IMR-90 (cell line): ENCODE data around the gene MTERF2. TPM values are rescaled to one million over a fixed set of nuclear protein-coding genes. Genes with fewer than 3 reads are reported as not detected.

ENCODE experiments used
- ATAC-seq: fragments of 200-7000 bp; cut with Tn5 transposase; 2 replicates; pipeline ENCODE4 v1.9.1; 2020; ENCODE audit warnings: low read depth, mild to moderate bottlenecking, moderate library complexity
- BruUV-seq: library from RNA; stranded (reverse); fragments of 400-500 nt; replicated peaks from 2 replicates; lab custom pipeline; 2021; lab: Mats Ljungman, UMichigan
- CTCF ChIA-PET: fragments of 300-600 bp; formaldehyde crosslinking; extraction: SDS; loops from one replicate; lab custom pipeline; 2021; ENCODE audit warnings: antibody characterized with exemption; lab: Yijun Ruan, JAX
- POLR2A ChIA-PET: fragments of 300-600 bp; sonication (Branson Sonifier 250); formaldehyde crosslinking; loops from one replicate; lab custom pipeline; 2022; ENCODE audit warnings: antibody characterized with exemption; ENCODE audit not compliant: unreplicated experiment; lab: Charles Lee
- DNase-seq: peaks from one replicate; pipeline ENCODE4 v3.0.0; 2013
- H2AFZ ChIP-seq: replicated peaks from 2 replicates; pipeline ENCODE3; 2013; ENCODE audit warnings: low read length, mild to moderate bottlenecking; ENCODE audit not compliant: poor library complexity
- H2AK5ac ChIP-seq: 2 replicates; pipeline ENCODE4 v1.6.1; 2013; ENCODE audit warnings: low read depth, low read length, inconsistent platforms
- H2AK9ac ChIP-seq: replicated peaks from 2 replicates; pipeline ENCODE3; 2013; ENCODE audit warnings: mild to moderate bottlenecking, low read depth, low read length, moderate library complexity; ENCODE audit not compliant: poor library complexity
- H2BK120ac ChIP-seq: 2 replicates; pipeline ENCODE4 v1.6.1; 2013; ENCODE audit warnings: low read depth, low read length, inconsistent platforms
- H2BK15ac ChIP-seq: 3 replicates; pipeline ENCODE4 v1.6.1; 2013; ENCODE audit warnings: low read depth, low read length, inconsistent platforms
- H2BK20ac ChIP-seq: 2 replicates; pipeline ENCODE4 v1.6.1; 2013; ENCODE audit warnings: low read depth, mild to moderate bottlenecking, inconsistent platforms, low read length, moderate library complexity
- H2BK5ac ChIP-seq: 2 replicates; pipeline ENCODE4 v1.6.1; 2013; ENCODE audit warnings: mild to moderate bottlenecking, low read depth, low read length, inconsistent platforms; ENCODE audit not compliant: poor library complexity, severe bottlenecking
- H3K14ac ChIP-seq: replicated peaks from 2 replicates; pipeline ENCODE4 v1.6.1; 2013; ENCODE audit warnings: low read depth, low read length, inconsistent platforms
- H3K18ac ChIP-seq: 2 replicates; pipeline ENCODE4 v1.6.1; 2013; ENCODE audit warnings: low read depth, low read length, control low read depth
- H3K23ac ChIP-seq: 2 replicates; pipeline ENCODE4 v1.6.1; 2013; ENCODE audit warnings: low read depth, low read length, inconsistent platforms
- H3K27ac ChIP-seq: 2 replicates; pipeline ENCODE4 v1.5.1; 2013; ENCODE audit warnings: mild to moderate bottlenecking, control low read depth, low read length; ENCODE audit not compliant: insufficient read depth
- H3K27me3 ChIP-seq: 2 replicates; pipeline ENCODE4 v1.6.1; 2013; ENCODE audit warnings: low read length; ENCODE audit not compliant: control insufficient read depth, insufficient read depth
- H3K36me3 ChIP-seq: 2 replicates; pipeline ENCODE4 v1.6.1; 2013; ENCODE audit warnings: low read length, mixed read lengths; ENCODE audit not compliant: control insufficient read depth, insufficient read depth
- H3K4ac ChIP-seq: 2 replicates; pipeline ENCODE4 v1.6.1; 2013; ENCODE audit warnings: low read depth, low read length, inconsistent platforms
- H3K4me1 ChIP-seq: 2 replicates; pipeline ENCODE4 v1.6.1; 2013; ENCODE audit warnings: low read length, mixed read lengths; ENCODE audit not compliant: control insufficient read depth, insufficient read depth
- H3K4me2 ChIP-seq: 2 replicates; pipeline ENCODE4 v1.6.1; 2013; ENCODE audit warnings: low read depth, mild to moderate bottlenecking, control low read depth, low read length, moderate library complexity
- H3K4me3 ChIP-seq: 2 replicates; pipeline ENCODE4 v1.5.1; 2013; ENCODE audit warnings: low read depth, mild to moderate bottlenecking, control low read depth, low read length, moderate library complexity; ENCODE audit not compliant: insufficient read depth
- H3K56ac ChIP-seq: 2 replicates; pipeline ENCODE4 v1.6.1; 2013; ENCODE audit warnings: low read length, inconsistent platforms; ENCODE audit not compliant: insufficient read depth; ENCODE audit errors: extremely low read depth
- H3K79me1 ChIP-seq, 2 experiments: 2 replicates each; pipeline ENCODE4 v1.6.1; 2013; ENCODE audit warnings: low read length in 2 of 2, inconsistent platforms in 1 of 2, low read depth in 1 of 2
- H3K9ac ChIP-seq: 2 replicates; pipeline ENCODE4 v1.6.1; 2013; ENCODE audit warnings: low read depth, low read length, control low read depth
- H3K9me1 ChIP-seq: 2 replicates; pipeline ENCODE4 v1.6.1; 2013; ENCODE audit warnings: low read length, inconsistent platforms; ENCODE audit not compliant: insufficient read depth
- H3K9me3 ChIP-seq: 2 replicates; pipeline ENCODE4 v1.6.1; 2013; ENCODE audit warnings: low read length; ENCODE audit not compliant: control insufficient read depth, insufficient read depth
- H4K20me1 ChIP-seq: 2 replicates; pipeline ENCODE4 v1.6.1; 2013; ENCODE audit warnings: low read length, inconsistent platforms; ENCODE audit not compliant: insufficient read depth
- H4K5ac ChIP-seq: 2 replicates; pipeline ENCODE4 v1.6.1; 2013; ENCODE audit warnings: mild to moderate bottlenecking, low read depth, low read length, control low read depth
- H4K8ac ChIP-seq, 2 experiments: 2 replicates each; pipeline ENCODE4 v1.6.1; 2013; ENCODE audit warnings: low read depth in 2 of 2, low read length in 2 of 2, control low read depth in 1 of 2, inconsistent platforms in 1 of 2
- H4K91ac ChIP-seq: 2 replicates; pipeline ENCODE4 v1.6.1; 2013; ENCODE audit warnings: low read depth, low read length, inconsistent platforms; ENCODE audit not compliant: insufficient read depth
- BHLHE40 ChIP-seq: fragments of 150-350 bp; IDR thresholded peaks from 2 replicates; pipeline ENCODE4 v1.6.1; 2016; ENCODE audit warnings: mild to moderate bottlenecking, low read depth, low read length
- CEBPB ChIP-seq: IDR thresholded peaks from 2 replicates; pipeline ENCODE4 v1.6.1; 2012; ENCODE audit warnings: low read depth, low read length, improper control_type of control experiment
- CHD1 ChIP-seq: IDR thresholded peaks from 2 replicates; pipeline ENCODE4 v1.6.1; 2012; ENCODE audit warnings: low read depth, low read length, improper control_type of control experiment
- CTCF ChIP-seq: conservative IDR thresholded peaks from 2 replicates; pipeline ENCODE4 v1.5.1; 2012; ENCODE audit warnings: mild to moderate bottlenecking, low read depth, low read length, improper control_type of control experiment
- ELK1 ChIP-seq: fragments of 150-350 bp; IDR thresholded peaks from 2 replicates; pipeline ENCODE4 v1.6.1; 2016; ENCODE audit warnings: low read depth, mild to moderate bottlenecking, low read length, moderate library complexity, borderline replicate concordance
- MAFK ChIP-seq: IDR thresholded peaks from 2 replicates; pipeline ENCODE4 v1.6.1; 2012; ENCODE audit warnings: low read depth, low read length, improper control_type of control experiment
- MAZ ChIP-seq: IDR thresholded peaks from 2 replicates; pipeline ENCODE4 v1.6.1; 2012; ENCODE audit warnings: low read depth, mild to moderate bottlenecking, low read length, improper control_type of control experiment, moderate library complexity, borderline replicate concordance
- NFE2L2 ChIP-seq: fragments of 150-350 bp; IDR thresholded peaks from 2 replicates; pipeline ENCODE4 v1.6.1; 2016; ENCODE audit warnings: low read depth, mild to moderate bottlenecking, low read length
- POLR2A ChIP-seq: IDR thresholded peaks from 2 replicates; pipeline ENCODE4 v1.6.1; 2012; ENCODE audit warnings: mild to moderate bottlenecking, low read depth, low read length
- RAD21 ChIP-seq: IDR thresholded peaks from 2 replicates; pipeline ENCODE4 v1.6.1; 2012; ENCODE audit warnings: low read length, improper control_type of control experiment
- RCOR1 ChIP-seq: IDR thresholded peaks from 2 replicates; pipeline ENCODE4 v1.6.1; 2012; ENCODE audit warnings: mild to moderate bottlenecking, low read length, improper control_type of control experiment; ENCODE audit not compliant: insufficient replicate concordance
- RFX5 ChIP-seq: IDR thresholded peaks from 2 replicates; pipeline ENCODE4 v1.8.0; 2012; ENCODE audit warnings: low read depth, mild to moderate bottlenecking, low read length, moderate library complexity
- SMC3 ChIP-seq: fragments of 150-350 bp; IDR thresholded peaks from 2 replicates; pipeline ENCODE4 v1.6.1; 2016; ENCODE audit warnings: low read depth, mild to moderate bottlenecking, antibody characterized with exemption, low read length, moderate library complexity
- USF2 ChIP-seq: fragments of 150-350 bp; IDR thresholded peaks from 2 replicates; pipeline ENCODE4 v1.6.1; 2017; ENCODE audit warnings: mild to moderate bottlenecking, antibody characterized with exemption, low read length, low read depth
- WGBS, 2 experiments: methylation state at CpG; one replicate each; pipeline versions ENCODE4 v1.1.5 to v1.1.7; 2013; ENCODE audit warnings: missing lambda C conversion rate in 2 of 2; ENCODE audit not compliant: insufficient read length in 1 of 2; ENCODE audit errors: extremely low coverage in 2 of 2; 5-methylcytosine and 5-hydroxymethylcytosine counted together
- dilution Hi-C: fragments of 300-500 bp; cut with HindIII; formaldehyde crosslinking; loops from one replicate; pipeline ENCODE4 v1.14.3; 2018; ENCODE audit warnings: low sequenced_read_pairs; ENCODE audit not compliant: unreplicated experiment
- in situ Hi-C: fragments of 300-500 bp; cut with MboI; formaldehyde crosslinking; loops from 3 replicates; pipeline ENCODE4 v1.14.3; 2019; ENCODE audit warnings: low sequenced_read_pairs, inconsistent platforms, mixed read lengths
- intact Hi-C: fragments of 100-400 bp; cut with micrococcal nuclease; formaldehyde crosslinking; loops from 2 replicates; pipeline ENCODE4 v1.10.0; 2022
- polyA plus RNA-seq, 3 experiments: library from polyadenylated mRNA; depleted of rRNA; stranded (reverse); fragments of >200 nt; gene quantifications; 2 replicates each; pipeline ENCODE4 v1.2.3, GENCODE V29; 2012; ENCODE audit warnings: low replicate concordance in 1 of 3
- total RNA-seq: library from RNA; depleted of rRNA; stranded (reverse); fragments of >200 nt; gene quantifications from 2 replicates; pipeline ENCODE4 v1.2.3, GENCODE V29; 2012

MTERF2 gene
- total and polyA plus RNA-seq, 2 of the 4 experiments (the other 2 are of a cell fraction) = 3.0 to 3.8 TPM

GRCh38 chr12:106953352-106954250, 33.3 kb downstream of the MTERF2 start:
- H2BK120ac ChIP-seq = no peak overlapping the region
- H2BK20ac ChIP-seq = no peak overlapping the region
- peaks cover 2% of the 10 kb centered on the region for H3K4me1 ChIP-seq
- no peak overlapping the region for H2BK5ac ChIP-seq
- H3K9me1 ChIP-seq = no peaks in the 10 kb centered on the region
- H3K4ac ChIP-seq = no peak overlapping the region
- H3K9ac ChIP-seq = no peak overlapping the region
- no peak overlapping the region for H3K4me3 ChIP-seq
- H3K23ac ChIP-seq = no peak overlapping the region
- ATAC-seq (no peak), DNase-seq (peak; percentile 4)
- no peak for TF ChIP-seq USF2
- no peak for TF ChIP-seq MAFK
- no peak for TF ChIP-seq NFE2L2
- TF ChIP-seq BHLHE40 = no peak
- TF ChIP-seq CHD1 = no peak
- TF ChIP-seq RAD21 = no peak
- no peak for TF ChIP-seq RFX5
- no peak for TF ChIP-seq SMC3
- no peak for TF ChIP-seq CTCF
- TF ChIP-seq ELK1 = no peak
- no peak for TF ChIP-seq MAZ
- TF ChIP-seq CEBPB = no peak
- no peak for TF ChIP-seq POLR2A
- TF ChIP-seq RCOR1 = no peak
- H4K8ac ChIP-seq = no peak overlapping the region
- no peak overlapping the region for H2AFZ ChIP-seq
- intact Hi-C loops (no loop called here), dilution Hi-C loops (no loop called here), in situ Hi-C loops (no loop called here)
- peaks cover 8 to 12% of the 10 kb centered on the region in 2 experiments for H3K79me1 ChIP-seq
- H3K36me3 ChIP-seq = no peaks in the 10 kb centered on the region
- H4K5ac ChIP-seq = no peak overlapping the region
- H3K18ac ChIP-seq = no peak overlapping the region
- no peak overlapping the region for H3K56ac ChIP-seq
- peaks cover 16% of the 10 kb centered on the region for H4K20me1 ChIP-seq
- ChIA-PET POLR2A (interaction anchor here (0.7 kb wide), 1 partner anchor 1645 kb away, joined by 3 read pairs; no protein-coding TSS in a partner anchor), CTCF (interaction anchor here (0.7 kb wide), 1 partner anchor 651 kb away, joined by 3 read pairs; no protein-coding TSS in a partner anchor)
- no peaks in the 10 kb centered on the region; the same call in 1 of the 2 replicates for H3K9me3 ChIP-seq
- 100% methylated on average over 1 of the region's 12 CpGs; no CpG with 5 or more reads in 1 of the 2 experiments for WGBS, 2 experiments
- H3K4me2 ChIP-seq = no peak overlapping the region
- no peak overlapping the region for H3K14ac ChIP-seq
- H2BK15ac ChIP-seq = no peak overlapping the region
- no peak overlapping the region for H2AK9ac ChIP-seq
- BruUV-seq = no TSS peak
- H2AK5ac ChIP-seq = no peak overlapping the region
- no peak overlapping the region for H4K91ac ChIP-seq
- H3K27me3 ChIP-seq = no peaks in the 10 kb centered on the region
- H3K27ac ChIP-seq = no peak overlapping the region
